Stomach (tissue), 9 donors: ENCODE results near the gene OLFM1. TPM values are rescaled to one million over a fixed set of nuclear protein-coding genes. Genes with fewer than 3 reads are reported as not detected.
A peak's percentile ranks its signal among the peaks of the same experiment; 100 is the strongest.

Experiments used
- DNase-seq, 2 donors: peaks; one replicate each; pipeline versions ENCODE4 v3.0.0 to v3.0.0-alpha.2; 2013 to 2019
- H3K27ac ChIP-seq, 5 donors: fragments of 200-600 bp in 4 of 5; sonication (generic) in 4 of 5; one replicate each; pipeline ENCODE4 v1.5.1; 2013 to 2019; ENCODE audit warnings: mild to moderate bottlenecking in 1 of 5, moderate library complexity in 1 of 5
- H3K27me3 ChIP-seq, 3 donors: fragments of 200-600 bp; sonication (generic); one replicate each; pipeline ENCODE4 v1.5.1; 2017 to 2019; ENCODE audit warnings: mixed run types in 1 of 3
- H3K36me3 ChIP-seq, 4 donors: fragments of 200-600 bp; sonication (generic); 1 replicate in 3 of 4; 2 replicates in 1 of 4; pipeline ENCODE4 v1.5.1; 2016 to 2019
- H3K4me1 ChIP-seq, 4 donors: fragments of 200-600 bp; sonication (generic); one replicate each; pipeline ENCODE4 v1.5.1; 2016 to 2019
- H3K4me3 ChIP-seq, 4 donors: fragments of 200-600 bp; sonication (generic) in 3 of 4; one replicate each; pipeline ENCODE4 v1.5.1; 2016 to 2019; ENCODE audit warnings: mild to moderate bottlenecking in 1 of 4
- H3K9me3 ChIP-seq, 4 donors: fragments of 200-600 bp; sonication (generic); one replicate each; pipeline ENCODE4 v1.5.1; 2016 to 2019
- EP300 ChIP-seq: sonication (generic); formaldehyde crosslinking; IDR thresholded peaks from one replicate; pipeline ENCODE4 v1.6.1; 2017; ENCODE audit warnings: antibody characterized with exemption
- POLR2A ChIP-seq, 4 donors: fragments of 450-650 bp; IDR thresholded peaks; one replicate each; pipeline ENCODE4 v1.6.1; 2016; ENCODE audit warnings: antibody characterized with exemption in 4 of 4, control low read depth in 2 of 4, mild to moderate bottlenecking in 1 of 4, moderate library complexity in 1 of 4
- POLR2AphosphoS5 ChIP-seq, 3 donors: sonication (generic); formaldehyde crosslinking; IDR thresholded peaks; one replicate each; pipeline ENCODE4 v1.6.1; 2016; ENCODE audit warnings: antibody characterized with exemption in 3 of 3
- WGBS, 5 donors: extraction: QIAGEN DNeasy Blood & Tissue Kit in 3 of 5; methylation state at CpG; one replicate each; pipeline versions ENCODE4 v1.1.5 to v1.1.7; 2013 to 2018; 5-methylcytosine and 5-hydroxymethylcytosine counted together
- intact Hi-C: fragments of 100-400 bp; cut with DNase I; formaldehyde crosslinking; loops from one replicate; pipeline ENCODE4 v1.15.1; 2023; ENCODE audit warnings: low total_unique reads
- polyA plus RNA-seq, 3 donors: library from polyadenylated mRNA; stranded (reverse); fragments of 200-250 nt; gene quantifications; one replicate each; pipeline ENCODE4 v1.2.3, GENCODE V29; 2013
- total RNA-seq, 5 donors: library from RNA; depleted of rRNA; stranded (reverse); fragments of >200 nt; gene quantifications; one replicate each; pipeline versions ENCODE4 v1.1.0 to v1.2.3, GENCODE V29; 2014 to 2016
- TF ChIP-seq, protein P1 (sequence below), 7 experiments: fragments of 450-650 bp in 4 of 7; fragments of 200-600 bp in 3 of 7; sonication (generic) in 3 of 7; IDR thresholded peaks; one replicate each; pipeline ENCODE4 v1.5.1; 2016 to 2019; ENCODE audit warnings: antibody characterized with exemption in 7 of 7, control low read depth in 2 of 7, mild to moderate bottlenecking in 1 of 7
- donor health status: healthy with polysubstance abuse.
- donor health status: Bipolar disorder and iron deficiency.
- donor health status: healthy.

The OLFM1 gene
- total and polyA plus RNA-seq, 8 donors, result 0.29 to 58.3 (median 10.5) TPM; not detected in 1

DNA sequence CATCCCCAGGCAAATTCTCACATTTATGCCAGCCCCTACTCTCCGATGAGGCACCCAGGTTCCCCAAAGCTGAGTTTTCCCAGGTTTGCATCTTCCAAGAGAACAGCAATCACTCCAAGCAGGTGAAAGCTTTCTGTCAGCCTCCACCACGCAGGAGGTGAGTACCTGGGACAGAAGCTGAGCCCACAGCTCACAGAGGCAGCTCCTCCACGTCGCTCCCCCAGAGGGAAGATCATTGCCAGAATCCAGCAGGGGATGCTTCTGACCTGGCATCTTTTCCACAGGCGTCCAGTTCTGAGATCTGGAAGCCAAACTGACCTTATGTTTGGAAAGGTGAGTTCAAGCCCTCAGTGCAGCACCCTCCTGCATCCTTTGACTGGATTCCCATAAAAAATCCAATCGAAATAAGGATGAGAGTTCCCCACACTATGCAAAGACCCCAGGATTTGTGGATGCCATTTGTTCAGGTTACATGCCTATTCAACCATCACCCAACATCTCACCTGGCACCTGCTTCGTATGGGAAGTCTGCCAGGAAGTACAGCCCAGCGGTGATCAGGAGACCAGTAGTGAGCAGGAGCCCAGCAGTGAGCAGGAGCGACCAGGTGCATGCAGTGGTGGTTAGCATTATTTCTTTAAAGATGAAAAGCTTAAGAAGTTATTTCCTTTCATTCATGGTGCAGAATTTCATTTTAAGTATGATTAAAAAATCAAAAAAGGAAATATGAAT, 47.4 kb upstream of the OLFM1 start:
- DNase-seq, result peak in 1 of 2 donors; percentile 22
- Histone ChIP-seq H3K4me3 (no peak overlapping the region), H3K36me3 (no peaks in the 10 kb centered on the region), H3K27me3 (peaks cover 0 to 59% (median 0%) of the 10 kb centered on the region in 3 donors), H3K4me1 (no peaks in the 10 kb centered on the region), H3K27ac (no peak overlapping the region), H3K9me3 (no peaks in the 10 kb centered on the region)
- intact Hi-C loops, result no loop called here
- 57 to 63% (median 59%) methylated on average over 9 of the region's 9 CpGs for WGBS, 5 donors
- TF ChIP-seq POLR2AphosphoS5 (IDR thresholded peaks at IDR 0.05) (no peak), POLR2A (IDR thresholded peaks at IDR 0.05) (no peak), EP300 (no peak)
- TF ChIP-seq, protein P1, sequence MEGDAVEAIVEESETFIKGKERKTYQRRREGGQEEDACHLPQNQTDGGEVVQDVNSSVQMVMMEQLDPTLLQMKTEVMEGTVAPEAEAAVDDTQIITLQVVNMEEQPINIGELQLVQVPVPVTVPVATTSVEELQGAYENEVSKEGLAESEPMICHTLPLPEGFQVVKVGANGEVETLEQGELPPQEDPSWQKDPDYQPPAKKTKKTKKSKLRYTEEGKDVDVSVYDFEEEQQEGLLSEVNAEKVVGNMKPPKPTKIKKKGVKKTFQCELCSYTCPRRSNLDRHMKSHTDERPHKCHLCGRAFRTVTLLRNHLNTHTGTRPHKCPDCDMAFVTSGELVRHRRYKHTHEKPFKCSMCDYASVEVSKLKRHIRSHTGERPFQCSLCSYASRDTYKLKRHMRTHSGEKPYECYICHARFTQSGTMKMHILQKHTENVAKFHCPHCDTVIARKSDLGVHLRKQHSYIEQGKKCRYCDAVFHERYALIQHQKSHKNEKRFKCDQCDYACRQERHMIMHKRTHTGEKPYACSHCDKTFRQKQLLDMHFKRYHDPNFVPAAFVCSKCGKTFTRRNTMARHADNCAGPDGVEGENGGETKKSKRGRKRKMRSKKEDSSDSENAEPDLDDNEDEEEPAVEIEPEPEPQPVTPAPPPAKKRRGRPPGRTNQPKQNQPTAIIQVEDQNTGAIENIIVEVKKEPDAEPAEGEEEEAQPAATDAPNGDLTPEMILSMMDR (IDR thresholded peaks at IDR 0.05), result no peak

DNA sequence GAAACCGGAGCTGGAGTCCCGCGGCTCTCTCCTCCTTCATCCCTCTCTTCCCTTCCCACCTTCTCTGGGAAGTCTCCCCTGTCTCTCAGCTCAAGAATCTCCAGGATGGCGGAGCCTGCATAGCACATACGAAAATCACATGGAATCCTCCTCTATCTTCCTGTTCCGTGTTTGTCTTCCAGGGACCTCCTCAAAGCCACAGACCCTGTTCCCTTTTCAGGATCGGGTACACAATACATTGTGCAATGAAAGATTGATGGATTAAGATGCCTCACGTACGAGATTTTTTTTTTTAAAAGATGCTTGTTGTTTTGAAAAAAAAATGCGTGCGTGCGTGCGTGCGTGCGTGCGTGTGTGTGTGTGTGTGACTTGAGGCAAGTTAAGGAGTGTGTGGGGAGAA, 46.6 kb upstream of the OLFM1 start:
- Histone ChIP-seq H3K27ac (no peak overlapping the region), H3K36me3 (no peaks in the 10 kb centered on the region), H3K27me3 (peaks cover 0 to 66% (median 0%) of the 10 kb centered on the region in 3 donors), H3K4me1 (no peaks in the 10 kb centered on the region), H3K4me3 (no peak overlapping the region), H3K9me3 (no peaks in the 10 kb centered on the region)
- TF ChIP-seq, protein P1 (IDR thresholded peaks at IDR 0.05), result no peak
- TF ChIP-seq POLR2A (IDR thresholded peaks at IDR 0.05) (no peak), EP300 (no peak), POLR2AphosphoS5 (IDR thresholded peaks at IDR 0.05) (no peak)
- intact Hi-C loops, result no loop called here
- DNase-seq, result peak in 1 of 2 donors; percentile 7
- WGBS, 5 donors, result 65 to 81% (median 69%) methylated on average over 16 of the region's 16 CpGs

DNA sequence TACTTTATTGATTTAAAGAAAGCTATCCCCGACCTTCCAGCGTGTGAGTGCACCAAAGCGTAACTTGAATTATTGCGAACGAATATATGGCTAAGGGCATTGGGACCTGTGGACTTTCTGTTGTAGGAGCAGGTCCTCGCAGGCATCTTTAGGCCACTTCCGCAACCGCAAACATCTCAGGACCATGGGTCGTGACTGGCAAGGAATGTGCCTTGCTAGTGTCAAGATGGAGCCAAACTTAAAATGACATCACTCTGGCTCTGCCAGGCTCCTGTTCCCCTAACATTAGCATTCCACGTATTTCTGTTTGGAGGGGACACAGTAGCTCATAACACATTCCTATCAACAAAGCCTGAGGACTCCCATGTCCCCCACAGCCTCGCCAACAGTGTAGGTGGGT, 44.1 kb upstream of the OLFM1 start:
- H3K27ac ChIP-seq, result no peak overlapping the region
- no peaks in the 10 kb centered on the region for H3K36me3 ChIP-seq
- intact Hi-C loops, result no loop called here
- no peaks in the 10 kb centered on the region for H3K9me3 ChIP-seq
- H3K4me1 ChIP-seq, result no peaks in the 10 kb centered on the region
- WGBS, 5 donors, result 75 to 85% (median 83%) methylated on average over 11 of the region's 11 CpGs
- peaks cover 0 to 64% (median 0%) of the 10 kb centered on the region in 3 donors for H3K27me3 ChIP-seq
- TF ChIP-seq, protein P1 (IDR thresholded peaks at IDR 0.05), result no peak
- no peak for TF ChIP-seq POLR2AphosphoS5 (IDR thresholded peaks at IDR 0.05)
- no peak for TF ChIP-seq EP300
- no peak for TF ChIP-seq POLR2A (IDR thresholded peaks at IDR 0.05)
- peak in 1 of 2 donors; percentile 5 for DNase-seq
- H3K4me3 ChIP-seq, result no peak overlapping the region

DNA sequence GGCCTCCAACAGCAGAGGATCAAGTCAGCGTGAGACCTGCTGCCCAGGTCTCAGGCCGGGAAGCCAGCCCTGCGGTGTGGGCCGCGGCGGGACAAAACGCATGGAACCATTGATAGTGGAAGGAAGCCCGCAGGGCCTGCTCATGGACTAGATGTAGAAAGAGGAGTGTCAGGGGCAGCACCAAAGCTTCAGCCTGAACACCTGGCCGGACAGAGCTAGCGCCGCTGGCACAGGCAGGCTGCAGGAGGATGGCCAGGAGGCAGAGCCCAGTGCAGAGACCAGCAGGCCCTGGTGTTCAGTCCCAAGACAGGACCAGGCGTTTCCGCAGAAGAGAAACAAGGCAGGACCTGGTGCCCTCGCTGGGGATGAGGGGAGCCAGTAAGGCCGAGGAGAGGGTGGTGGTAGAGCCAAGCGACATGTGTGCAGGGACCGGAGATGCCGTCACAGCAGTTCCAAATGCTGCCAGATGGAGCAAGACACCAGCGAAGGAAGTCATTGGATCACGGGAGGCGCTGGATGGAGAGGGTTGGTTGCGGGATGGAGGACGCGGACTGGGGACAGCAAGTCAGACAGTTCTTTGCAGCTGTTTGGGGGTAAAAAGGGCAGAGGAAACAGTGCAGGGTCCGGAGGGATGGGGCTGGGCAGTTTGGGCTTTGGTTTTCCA, 42.1 kb upstream of the OLFM1 start:
- Histone ChIP-seq H3K4me1 (no peaks in the 10 kb centered on the region), H3K27me3 (peaks cover 0 to 62% (median 0%) of the 10 kb centered on the region in 3 donors), H3K9me3 (no peaks in the 10 kb centered on the region), H3K36me3 (no peaks in the 10 kb centered on the region), H3K27ac (no peak overlapping the region), H3K4me3 (no peak overlapping the region)
- 83 to 91% (median 89%) methylated on average over 23 to 25 of the region's 25 CpGs for WGBS, 5 donors
- intact Hi-C loops, result no loop called here
- TF ChIP-seq, protein P1 (IDR thresholded peaks at IDR 0.05), result no peak
- TF ChIP-seq EP300 (no peak), POLR2AphosphoS5 (IDR thresholded peaks at IDR 0.05) (no peak), POLR2A (IDR thresholded peaks at IDR 0.05) (no peak)
- peak in 1 of 2 donors; percentile 19 for DNase-seq
